HG03097 (cell line): ENCODE data around the gene PGLYRP4.
"Not testable (repeated sequence)": the region's sequence is repeated elsewhere in the genome, so short reads cannot be mapped to it uniquely, and the experiment has no call there.

ENCODE experiments used
- ATAC-seq: cut with Tn5 transposase; IDR thresholded peaks from one replicate; pipeline ENCODE4 v1.9.1; 2021; ENCODE audit not compliant: unreplicated experiment, low FRiP score

The PGLYRP4 gene

DNA sequence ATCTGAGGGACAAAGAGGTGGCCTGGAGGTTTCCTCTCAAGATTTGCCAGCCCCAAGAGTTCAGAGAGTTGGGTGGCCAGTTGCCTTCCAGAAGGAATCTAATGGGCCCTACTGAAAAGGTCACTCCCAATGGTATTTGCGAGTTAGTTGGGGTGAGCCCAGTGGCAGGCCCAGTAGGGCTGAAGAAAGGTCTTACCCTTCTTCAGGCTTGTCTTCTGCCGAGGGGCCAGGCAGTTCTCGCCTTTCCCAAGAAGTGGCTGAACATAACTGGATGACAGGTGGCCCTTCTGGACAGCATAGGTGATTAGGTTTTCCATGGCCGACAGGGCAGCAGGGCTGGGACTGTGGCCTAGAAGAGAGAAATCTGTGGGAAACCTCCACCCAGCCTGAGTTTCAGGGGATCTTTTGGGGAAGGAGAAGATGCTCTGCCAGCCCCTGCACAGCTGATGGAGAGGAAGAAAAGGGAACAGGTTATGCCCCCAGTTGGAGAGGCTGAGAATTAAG, 7.2 kb downstream of the PGLYRP4 start:
- ATAC-seq = no peak

DNA sequence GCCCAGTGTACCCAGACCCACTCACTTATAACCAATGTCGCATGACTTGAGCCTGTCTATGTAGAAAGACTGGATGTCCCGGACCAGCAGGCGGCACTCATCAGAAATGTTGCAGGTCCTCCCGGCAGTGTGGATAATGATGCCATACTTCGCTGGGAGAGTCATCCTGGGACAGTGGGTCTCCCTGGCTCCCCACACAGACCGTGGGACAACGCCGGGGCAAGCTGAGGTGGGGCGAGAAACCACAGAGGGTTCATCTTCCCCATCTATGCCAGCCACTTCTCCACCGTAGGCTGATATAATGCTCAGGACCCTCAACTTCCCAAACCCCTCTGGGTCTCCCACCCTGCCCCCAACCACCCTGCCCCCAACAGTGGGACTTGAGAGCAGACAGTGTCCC, 8.3 kb downstream of the PGLYRP4 start:
- ATAC-seq = no peak

DNA sequence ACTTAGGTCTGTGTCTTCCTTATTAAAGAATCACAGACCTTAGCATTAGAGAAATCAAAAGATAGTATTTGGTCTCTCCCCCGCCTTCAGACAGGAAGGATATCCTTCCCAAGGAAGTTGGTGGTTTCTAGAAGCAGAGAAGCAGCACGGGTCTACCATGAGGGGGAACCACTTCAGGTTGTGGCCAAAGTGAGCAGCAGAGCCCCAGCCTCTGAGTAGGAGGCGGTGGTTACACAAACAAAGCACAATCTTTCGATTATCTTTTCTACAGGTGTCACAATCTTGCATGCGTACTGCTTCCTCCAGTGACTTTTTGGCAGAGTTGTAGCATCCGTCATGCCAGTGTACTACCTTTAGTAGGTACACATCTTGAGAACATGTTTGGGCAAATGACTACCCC, 8.8 kb downstream of the PGLYRP4 start:
- ATAC-seq = no peak

DNA sequence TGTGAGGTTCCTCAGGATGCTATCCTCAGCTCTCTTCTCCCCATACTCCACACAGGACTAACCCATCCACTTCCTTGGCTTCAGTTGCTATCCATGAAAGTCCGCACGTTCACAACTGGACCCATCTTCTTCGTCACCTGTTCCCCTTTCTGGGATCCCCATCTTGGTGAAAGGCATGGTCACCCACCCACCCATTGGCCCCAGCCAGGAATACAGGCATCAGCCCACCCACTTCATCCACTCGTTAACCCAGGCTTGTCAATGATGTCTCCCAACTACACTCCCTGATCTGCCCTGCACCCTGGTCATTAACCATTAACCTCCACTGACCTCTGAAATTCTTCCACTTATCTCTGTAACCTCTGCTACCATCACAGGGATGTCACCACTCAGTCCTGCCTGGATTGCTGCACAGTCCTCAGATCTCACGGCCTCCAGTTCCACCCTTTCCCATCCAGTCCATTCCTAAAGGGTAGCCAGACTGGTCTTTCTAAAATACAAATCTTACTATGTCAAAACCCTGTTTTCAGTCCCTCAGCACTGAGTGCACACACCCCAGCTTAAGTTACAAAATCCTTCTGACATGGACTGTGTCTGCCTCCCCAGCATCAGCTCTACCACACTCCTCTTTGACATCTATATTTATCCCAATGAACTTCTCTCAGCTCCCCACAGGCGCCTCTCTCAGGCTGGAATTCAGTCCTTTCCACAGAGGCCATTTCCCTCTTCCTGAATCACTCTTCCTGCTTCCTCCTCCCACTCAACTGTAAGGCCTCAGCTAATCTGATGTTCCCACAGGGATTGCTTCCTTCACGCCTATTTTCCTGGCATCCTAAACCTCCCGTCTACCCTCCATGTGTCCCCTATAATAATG, 10.4 kb downstream of the PGLYRP4 start:
- ATAC-seq = no peak

DNA sequence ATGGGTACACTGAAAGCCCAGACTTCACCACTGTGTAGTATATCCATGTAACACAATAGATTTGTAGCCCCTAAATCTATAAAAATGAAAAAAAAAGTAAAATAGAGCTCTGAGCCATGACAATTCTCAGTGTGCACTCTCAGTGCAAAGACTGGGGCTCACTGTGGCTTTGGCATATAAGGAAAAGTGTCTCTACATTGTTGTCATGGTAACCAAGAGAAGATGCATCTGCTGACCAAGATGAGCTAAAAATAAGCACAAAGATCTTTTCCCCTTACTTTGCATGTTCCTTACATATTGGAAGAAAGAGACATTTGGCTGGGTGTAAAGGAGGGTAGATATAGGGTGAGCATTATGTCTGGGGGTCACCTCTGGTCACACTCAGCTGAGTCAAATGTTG, 12.0 kb downstream of the PGLYRP4 start:
- no peak for ATAC-seq

DNA sequence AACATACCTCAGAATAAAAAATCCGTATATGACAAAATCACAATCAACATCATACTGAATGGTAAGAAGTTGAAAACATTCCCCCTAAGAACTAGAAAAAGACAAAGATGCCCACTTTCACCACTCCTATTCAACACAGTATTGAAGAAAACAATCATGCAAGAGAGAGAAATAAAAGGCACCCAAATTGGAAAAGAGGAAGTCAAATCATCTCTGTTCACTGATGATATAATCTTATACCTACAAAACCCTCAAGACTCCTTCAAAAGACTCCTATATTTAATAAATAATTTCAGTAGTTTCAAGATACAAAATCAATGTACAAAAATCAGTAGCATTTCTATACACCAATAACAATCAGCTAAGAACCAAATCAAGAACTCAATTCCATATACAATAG, 14.7 kb downstream of the PGLYRP4 start:
- ATAC-seq = no peak

DNA sequence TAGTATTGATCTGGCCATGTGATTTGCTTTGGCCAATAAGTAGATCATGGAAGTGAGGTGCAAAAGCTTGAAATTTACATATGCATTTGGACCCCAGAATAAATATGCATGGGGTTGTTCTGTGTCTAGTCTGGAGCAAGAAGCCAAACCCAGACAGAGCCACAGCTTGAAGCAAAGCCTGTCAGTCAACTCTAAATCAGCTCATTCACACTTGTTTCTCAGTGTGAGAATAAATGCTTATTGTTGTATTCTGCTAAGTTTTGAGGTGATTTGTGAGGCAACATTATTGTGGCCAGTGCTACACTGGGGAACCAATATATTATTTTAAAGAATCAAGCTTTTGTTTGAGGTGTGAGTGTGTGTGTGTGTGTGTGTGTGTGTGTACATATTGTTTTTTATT, 23.7 kb downstream of the PGLYRP4 start:
- ATAC-seq = no peak

DNA sequence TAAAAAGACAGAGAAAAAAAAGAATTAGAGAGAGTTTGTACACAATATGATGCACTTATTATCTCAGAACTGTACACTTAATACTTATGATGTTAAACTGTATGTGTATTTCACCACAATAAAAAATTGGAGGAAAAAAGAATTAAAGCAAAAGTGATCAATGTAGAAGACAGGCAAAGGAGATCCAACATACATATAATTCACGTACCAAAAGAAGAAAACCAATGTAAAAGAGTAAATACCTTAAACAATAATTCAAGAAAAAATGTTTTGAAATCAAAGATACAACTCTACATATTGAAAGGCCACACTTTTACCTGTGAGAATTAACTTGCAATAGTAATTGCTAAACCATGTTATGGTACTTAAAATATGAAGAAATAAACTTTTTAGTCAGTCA, 26.1 kb downstream of the PGLYRP4 start:
- ATAC-seq = no peak

DNA sequence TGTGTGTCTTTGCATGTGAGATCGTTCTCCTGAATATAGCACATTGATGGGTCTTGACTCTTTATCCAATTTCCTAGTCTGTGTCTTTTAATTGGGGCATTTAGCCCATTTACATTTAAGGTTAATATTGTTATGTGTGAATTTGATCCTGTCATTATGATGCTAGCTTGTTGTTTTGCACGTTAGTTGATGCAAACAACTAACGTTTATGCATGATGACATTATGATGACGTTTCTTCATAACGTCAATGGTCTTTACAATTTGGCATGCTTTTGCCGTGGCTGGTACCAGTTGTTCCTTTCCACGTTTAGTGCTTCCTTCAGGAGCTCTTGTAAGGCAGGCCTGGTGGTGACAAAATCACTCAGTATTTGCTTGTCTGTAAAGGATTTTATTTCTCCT, 30.5 kb downstream of the PGLYRP4 start:
- ATAC-seq = not testable (repeated sequence)

DNA sequence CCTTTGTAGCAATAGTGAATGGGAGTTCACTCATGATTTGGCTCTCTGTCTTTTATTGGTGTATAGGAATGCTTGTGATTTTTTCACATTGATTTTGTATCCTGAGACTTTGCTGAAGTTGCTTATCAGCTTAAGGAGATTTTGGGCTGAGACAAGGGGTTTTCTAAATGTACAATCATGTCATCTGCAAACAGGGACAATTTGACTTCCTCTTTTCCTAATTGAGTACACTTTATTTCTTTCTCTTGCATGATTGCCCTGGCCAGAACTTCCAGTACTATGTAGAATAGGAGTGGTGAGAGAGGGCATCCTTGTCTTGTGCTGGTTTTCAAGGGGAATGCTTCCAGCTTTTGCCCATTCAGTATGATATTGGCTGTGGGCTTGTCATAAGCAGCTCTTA, 32.6 kb downstream of the PGLYRP4 start:
- ATAC-seq = not testable (repeated sequence)

DNA sequence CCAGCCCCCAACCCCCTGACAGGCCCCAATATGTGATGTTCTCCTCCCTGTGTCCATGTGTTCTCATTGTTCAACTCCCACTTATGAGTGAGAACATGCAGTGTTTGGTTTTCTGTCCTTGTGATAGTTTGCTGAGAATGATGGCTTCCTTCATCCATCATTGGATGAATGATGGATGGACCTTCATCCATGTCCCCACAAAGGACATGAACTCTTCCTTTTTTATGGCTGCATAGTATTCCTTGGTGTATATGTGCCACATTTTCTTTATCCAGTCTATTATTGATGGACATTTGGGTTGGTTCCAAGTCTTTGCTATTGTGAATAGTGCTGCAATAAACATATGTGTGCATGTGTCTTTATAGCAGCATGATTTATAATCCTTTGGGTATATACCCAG, 34.3 kb downstream of the PGLYRP4 start:
- ATAC-seq = not testable (repeated sequence)

DNA sequence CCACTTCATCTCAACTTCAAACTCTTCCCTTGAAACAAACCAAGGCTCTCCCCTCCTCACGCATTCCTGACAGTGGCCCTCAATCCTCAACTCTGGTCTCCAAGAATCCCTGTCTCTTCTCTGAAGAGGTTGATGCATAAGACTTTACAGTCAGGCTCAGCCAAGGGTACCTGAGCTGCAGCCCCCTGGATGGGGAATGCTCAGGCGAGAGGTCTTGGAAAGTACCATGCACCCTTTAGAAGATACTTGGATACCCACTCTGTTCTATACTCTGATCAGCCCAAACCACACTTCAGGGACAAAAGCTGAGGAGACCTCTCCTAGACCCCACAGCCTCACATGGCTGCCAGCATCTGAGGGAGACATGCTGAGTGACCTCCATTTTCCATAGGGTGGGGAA, 35.4 kb downstream of the PGLYRP4 start:
- ATAC-seq = no peak

DNA sequence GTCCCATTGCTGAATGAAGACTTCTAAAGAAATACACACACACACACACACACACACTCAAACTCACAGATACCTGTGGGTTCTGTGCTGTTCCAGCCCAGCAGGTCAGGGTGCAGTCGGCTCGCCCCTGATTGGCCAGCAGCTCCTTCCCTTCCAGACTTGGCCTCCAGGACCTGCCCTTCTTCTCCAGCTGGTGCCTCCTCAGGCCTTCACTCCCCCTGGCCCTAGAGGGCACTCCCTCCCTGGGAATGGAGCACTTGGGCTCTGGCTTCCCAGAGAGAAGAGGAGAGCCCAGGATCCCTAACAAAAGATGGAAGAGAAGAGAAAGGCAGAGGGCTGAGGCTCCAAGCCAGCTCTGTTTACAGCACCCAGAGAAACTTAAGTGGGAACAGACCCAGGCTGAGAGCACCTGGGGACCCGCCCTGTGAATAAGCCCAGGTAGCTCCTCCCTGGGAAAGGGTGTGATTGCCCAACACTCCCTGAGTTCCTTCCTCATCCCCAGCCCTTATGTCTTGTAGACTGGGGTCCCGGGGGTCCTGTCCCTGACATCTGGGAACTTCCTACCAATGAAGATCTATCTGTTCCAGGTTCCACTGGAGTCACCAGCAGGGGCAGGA, 36.0 kb downstream of the PGLYRP4 start, which contains the start of gene PGLYRP3:
PGLYRP3 (minus strand) TSS at position 383 of the 617 bp plus-strand sequence. CDS start 2,287 bp downstream, outside the sequence.
- ATAC-seq = no peak

DNA sequence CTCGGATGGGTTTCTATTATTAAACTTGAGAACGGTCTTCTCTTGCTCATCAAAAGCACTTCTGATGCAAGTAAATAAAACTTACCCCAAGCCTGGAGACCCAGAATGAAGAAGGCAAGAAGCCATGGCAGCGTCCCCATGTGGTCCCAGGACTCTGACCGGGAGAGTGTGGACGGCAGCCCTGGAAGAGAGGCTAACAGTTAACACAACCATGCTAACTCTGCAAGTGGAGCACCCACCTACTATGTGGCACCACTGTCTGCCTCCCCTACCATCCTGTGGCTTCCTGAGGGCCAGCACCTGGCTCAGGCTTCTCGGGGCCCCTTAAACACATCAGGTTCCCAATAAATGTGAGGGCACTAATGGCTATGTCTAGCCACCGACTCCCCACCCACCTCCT, 38.1 kb downstream of the PGLYRP4 start:
- ATAC-seq = no peak

DNA sequence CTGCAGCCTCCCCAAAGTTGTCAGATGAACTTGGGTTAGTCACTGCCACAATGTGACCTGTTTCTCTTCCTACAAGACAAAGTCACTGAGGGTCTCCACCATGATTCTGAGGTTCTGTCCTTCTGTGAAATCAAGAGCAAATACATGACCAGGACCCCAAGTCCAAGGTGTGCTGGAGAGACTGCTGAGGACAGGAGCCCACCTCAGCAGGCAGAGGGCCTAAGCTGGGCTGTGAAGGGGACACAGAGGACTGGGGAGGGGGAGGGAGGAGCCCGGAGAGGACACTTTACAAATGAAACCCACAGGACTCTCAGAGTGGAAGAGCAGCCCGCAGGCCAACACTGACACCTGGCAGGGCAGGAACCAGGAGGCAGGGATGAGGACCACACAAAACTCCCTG, 39.2 kb downstream of the PGLYRP4 start:
- no peak for ATAC-seq

DNA sequence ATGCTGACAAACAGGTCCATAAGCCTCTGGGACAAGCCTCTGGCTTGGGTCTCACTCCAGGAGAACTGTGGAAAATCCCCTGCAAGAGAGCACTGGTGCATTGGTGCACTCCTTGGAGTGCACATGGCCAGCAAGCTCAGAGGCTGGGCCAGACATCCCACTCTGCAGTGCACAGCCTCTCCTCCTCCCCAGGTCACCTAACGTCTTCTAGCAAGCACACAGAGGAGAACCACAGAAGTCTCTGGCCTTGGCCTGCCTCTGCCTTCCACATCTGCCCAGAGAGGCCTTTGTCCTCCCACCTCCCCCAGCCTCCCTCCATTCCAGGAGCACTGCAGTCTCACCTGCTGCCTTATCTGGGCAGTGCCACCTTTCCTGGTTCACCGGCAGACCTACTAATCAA, 40.1 kb downstream of the PGLYRP4 start:
- no peak for ATAC-seq

DNA sequence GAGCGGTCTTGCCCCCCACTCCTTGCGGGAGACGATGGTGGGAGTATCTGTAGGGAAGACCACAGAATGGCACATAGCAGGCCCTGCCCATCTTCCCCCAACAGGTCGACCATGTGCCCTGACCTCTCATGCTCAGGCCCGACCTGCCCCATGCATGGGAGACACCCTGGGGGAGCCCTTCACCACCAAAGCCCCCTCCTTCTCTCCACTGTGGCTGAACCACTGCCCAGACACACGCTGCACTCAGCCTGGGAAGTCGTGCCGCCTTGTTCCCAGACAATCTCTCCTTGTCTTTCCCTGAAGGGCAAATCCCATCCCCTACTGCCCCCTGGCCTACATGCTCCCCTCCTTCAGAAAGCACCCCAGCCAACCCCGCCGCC, 41.4 kb downstream of the PGLYRP4 start:
- ATAC-seq = no peak

DNA sequence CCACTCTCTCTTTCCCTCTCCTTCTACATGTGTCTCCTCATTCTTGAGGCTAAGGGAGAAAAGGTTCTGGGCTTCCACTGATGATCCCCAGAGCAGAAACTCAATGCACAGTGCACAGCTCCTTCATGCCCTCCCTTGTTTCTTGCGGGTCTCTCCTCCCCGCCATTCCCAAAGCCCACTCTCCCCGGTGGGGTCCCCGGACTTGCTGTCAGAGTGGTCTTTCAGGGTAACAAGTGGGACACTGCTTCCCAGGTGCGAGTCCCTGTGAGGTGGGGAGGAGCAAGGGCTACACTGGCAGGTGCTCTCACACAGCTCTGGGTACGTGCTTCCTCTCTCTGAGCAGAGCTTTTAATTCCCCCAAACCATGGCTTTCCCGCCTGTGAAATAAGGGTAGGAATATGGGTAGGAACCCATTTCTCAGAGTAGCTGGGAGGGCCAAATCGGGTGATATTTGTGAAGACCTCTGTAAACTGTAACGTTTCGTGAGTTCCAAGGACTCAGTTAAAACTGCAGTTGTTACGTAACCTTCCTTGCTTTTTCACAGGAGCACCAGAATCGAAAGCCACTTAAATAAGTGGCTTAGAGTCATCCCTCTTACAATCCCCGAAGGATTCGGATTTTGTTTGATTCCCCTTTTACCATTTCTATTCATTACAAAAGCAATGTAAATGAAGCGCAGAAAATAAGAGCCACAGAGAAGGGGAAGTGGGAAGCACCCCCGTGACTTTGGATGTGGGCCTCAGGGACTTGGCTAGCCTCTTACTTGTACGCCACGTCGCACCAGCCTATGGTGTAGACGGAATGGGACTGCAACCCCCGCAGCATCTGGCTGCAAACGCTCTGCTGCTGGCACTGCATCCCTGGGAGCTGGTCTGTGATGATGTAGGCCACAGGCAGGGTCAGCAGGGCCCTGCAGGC, 42.1 kb downstream of the PGLYRP4 start:
- ATAC-seq = no peak

DNA sequence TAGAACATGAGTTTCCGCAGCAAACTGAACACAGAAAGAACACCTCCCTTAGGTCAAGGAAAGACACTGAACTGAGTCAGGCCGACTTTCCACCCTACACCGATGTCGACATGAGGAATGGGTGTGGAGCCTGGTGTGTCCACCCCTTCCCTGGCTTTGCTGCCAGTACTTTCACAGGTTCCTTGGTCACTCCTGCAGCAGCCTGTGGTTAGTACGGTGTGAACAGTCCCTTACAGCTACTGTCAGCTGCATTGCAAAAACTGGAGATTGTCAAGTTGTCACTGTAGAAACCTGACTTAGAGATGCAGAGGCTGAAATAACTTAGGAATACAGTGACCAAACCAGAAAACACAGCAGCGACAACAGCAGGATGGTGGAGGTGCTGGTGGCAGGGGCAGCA, 43.0 kb downstream of the PGLYRP4 start:
- ATAC-seq = no peak

DNA sequence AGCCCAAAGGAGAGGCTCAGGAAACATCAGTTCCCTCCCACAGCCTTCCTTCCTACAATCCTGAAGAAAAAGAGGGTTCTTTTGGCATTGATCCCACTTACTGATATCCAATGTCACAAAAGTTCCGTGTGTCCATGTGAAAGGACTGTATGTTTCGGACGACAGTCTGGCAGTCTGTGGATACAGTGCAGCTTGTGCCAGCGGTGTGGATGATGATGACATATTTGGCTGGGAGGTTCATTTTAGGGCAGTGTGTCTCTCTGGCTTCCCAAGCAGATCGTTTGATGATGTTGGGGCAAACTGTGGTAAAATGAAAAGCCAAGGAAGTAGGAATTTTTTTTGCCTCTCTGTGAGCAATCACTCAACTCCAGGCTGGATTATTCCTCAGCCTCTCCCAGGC, 46.3 kb downstream of the PGLYRP4 start:
- no peak for ATAC-seq

DNA sequence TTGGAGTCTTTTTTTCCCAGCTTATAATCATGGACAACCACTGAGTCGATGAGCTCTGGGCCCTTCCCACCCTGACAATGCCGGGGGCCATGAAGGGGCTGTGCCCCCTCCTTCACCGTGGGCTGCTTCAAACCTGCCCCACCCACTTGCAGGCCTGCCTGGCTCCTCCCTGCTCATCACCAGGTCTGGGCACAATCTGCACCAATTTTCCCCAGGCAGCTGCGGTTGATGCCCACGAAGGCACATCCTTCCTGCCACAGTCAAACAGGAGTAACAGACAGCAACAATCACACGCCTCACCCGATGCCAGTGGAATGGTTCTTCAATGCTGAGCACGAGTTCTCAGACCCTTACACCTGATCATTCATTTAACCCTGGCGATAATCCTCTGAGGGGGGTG, 54.8 kb downstream of the PGLYRP4 start:
- ATAC-seq = no peak
